22Rv1 (cell line): ENCODE results near the gene DNMT3A.

ENCODE experiments used
- H3K27ac ChIP-seq: fragments of 450-650 bp; 2 replicates; pipeline ENCODE4 v1.5.1; 2017
- ZFX ChIP-seq: fragments of 450-650 bp; IDR thresholded peaks from 2 replicates; pipeline ENCODE4 v1.6.1; 2017; ENCODE audit warnings: antibody characterized with exemption, borderline replicate concordance
- TF ChIP-seq, protein P1 (sequence below): fragments of 450-650 bp; IDR thresholded peaks from 2 replicates; pipeline ENCODE4 v1.5.1; 2017; ENCODE audit warnings: mild to moderate bottlenecking

The DNMT3A gene

DNA sequence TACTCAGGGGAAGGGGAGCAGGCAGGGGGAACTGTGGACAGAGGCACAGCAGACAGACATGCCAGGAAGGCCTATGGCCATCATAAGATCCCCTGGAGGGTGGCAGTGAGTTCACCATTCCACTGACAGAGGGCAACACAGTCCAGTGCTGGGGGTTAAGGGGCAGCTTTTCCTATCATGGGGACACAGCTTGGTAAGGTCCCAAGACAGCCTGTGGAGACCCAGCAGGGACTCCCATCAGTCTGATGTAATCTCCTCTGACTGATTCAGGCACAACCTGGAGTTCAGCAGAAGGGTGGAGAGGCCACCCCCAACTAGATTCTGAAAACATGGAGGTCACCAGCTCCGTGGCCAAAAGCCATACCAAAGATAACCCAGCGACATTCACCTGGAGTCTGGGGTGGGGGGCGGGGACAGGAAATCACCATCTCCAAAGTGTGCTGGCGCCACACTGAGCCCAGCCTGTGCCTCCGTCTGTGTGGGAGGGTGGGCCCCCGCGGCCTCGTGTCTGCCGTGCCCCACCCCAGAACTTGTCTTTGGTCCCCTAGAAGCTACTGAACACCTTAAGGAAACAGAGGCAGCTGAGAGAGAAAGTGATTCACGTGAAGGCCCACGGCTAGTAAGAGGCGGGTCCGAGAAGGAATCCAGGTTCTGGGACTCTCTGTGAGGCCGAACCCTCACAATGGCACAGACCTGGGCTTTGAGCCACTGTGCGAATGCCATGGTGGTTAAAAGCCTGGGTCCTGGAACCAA, 28.6 kb downstream of the DNMT3A start:
- no peak overlapping the region for H3K27ac ChIP-seq
- TF ChIP-seq ZFX, result no peak
- TF ChIP-seq, protein P1, sequence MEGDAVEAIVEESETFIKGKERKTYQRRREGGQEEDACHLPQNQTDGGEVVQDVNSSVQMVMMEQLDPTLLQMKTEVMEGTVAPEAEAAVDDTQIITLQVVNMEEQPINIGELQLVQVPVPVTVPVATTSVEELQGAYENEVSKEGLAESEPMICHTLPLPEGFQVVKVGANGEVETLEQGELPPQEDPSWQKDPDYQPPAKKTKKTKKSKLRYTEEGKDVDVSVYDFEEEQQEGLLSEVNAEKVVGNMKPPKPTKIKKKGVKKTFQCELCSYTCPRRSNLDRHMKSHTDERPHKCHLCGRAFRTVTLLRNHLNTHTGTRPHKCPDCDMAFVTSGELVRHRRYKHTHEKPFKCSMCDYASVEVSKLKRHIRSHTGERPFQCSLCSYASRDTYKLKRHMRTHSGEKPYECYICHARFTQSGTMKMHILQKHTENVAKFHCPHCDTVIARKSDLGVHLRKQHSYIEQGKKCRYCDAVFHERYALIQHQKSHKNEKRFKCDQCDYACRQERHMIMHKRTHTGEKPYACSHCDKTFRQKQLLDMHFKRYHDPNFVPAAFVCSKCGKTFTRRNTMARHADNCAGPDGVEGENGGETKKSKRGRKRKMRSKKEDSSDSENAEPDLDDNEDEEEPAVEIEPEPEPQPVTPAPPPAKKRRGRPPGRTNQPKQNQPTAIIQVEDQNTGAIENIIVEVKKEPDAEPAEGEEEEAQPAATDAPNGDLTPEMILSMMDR, result no peak

DNA sequence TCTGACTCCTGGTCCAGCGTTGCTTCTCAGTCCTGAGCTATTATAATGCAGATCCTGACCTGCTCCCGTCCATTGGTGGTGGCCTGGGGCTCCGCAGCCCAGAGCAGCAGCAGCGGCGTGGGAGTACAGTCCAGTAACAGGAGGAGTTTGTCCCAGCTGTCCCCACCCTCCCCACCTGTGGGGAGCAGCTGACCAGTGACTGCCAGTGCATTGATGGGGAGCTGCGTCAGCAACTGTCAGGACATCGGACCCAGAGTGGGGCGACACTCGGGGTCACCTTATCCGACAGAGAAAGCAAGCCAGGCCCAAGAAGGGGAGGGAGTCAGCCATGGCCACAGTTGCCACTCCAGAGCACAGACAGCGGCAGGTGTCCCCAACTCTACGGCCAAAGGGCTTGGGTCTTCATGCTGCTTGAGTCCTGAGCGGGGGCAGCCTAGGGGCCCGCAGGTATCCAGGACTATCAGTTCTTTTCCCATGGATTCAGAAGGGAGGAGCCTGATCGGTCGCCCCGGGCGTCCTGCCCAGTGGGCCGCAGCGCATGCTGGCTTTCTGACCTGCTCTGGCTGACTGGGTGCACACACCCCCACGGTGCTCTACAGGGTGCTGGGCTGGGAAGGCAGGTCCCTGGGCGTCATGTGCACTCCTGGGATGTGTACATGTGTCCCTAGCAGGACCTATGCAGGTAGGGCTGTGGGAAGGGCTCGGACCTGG, 29.7 kb downstream of the DNMT3A start:
- TF ChIP-seq ZFX, result no peak
- TF ChIP-seq, protein P1, result no peak
- peak overlapping the region; percentile 72 for H3K27ac ChIP-seq

DNA sequence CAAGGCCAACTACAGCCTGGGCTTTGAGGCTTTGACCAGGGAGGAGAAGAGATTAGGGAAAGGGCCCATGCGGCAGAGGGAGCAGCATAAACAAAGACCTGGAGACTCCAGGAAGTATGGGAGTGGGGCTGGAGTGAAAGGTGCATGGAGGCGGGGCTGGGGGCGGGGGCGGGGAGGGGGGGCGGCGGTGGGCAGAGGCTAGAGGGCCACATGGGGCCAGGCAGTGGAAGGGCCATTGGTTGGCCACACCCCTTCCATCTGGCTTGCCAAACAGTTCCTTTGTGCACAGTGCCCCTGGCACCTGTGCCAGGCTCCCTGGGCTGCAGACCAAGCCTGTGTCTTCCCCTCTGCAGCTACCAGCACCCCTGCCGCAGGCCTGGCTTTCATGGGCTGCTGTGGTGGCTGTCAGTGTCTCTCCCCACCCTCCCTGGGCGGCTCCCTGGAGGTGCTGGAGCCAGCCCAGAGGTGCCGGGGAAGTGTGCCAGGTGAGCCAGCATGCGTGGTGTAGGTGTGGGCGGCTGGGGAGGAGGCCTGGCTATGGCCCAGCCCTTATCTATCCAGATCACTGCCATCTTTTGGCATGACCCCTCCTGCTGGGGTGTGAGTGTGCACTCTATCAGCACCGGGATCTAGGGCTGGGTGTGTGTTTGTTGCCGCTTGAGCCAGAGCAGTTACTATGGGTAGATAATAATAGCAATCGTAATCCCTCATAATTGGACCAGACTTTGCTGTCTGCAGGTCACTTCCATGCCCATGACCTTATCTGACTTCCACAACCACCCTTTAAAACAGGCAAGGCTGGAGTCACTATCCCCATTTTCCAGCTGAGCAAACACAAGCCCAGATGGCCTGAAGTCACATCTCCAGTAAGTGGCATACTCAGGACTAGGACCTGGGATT, 30.5 kb downstream of the DNMT3A start:
- TF ChIP-seq, protein P1, result no peak
- TF ChIP-seq ZFX, result no peak
- peak overlapping the region; percentile 72 for H3K27ac ChIP-seq

DNA sequence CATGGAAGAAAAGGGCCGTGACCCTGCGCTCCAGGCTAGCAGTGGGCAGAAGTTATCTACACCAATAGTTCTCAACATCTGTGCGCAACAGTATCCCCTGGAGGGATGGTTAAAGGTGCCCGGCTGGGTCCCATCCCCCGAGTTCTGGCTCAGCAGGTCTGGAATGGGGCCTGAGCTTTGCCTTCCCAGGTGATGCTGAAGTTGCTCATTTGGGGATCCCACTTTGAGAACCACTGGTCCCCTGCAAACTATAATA, 31.1 kb downstream of the DNMT3A start:
- TF ChIP-seq, protein P1, result no peak
- TF ChIP-seq ZFX, result no peak
- H3K27ac ChIP-seq, result peak overlapping the region; percentile 72

DNA sequence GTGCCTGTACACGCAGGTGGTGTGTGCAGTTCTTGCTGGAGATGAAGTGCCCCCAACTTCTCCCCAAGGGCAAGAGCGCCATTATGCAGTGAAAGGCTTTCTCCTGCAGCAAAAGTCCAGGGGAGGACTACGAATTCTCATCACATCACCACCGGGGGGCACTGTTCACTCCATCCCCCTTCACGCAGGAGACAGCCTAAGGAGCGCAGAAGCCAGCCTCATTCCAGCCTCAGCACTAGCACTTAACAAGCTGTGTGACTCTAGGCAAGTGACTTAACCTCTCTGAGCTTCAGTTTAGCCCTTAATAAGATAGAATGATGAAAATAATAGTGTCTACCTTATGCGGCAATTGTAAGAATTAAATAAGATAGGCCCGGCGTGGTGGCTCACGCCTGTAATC, 32.3 kb downstream of the DNMT3A start:
- no peak overlapping the region for H3K27ac ChIP-seq
- no peak for TF ChIP-seq ZFX
- TF ChIP-seq, protein P1, result peak; percentile 65

DNA sequence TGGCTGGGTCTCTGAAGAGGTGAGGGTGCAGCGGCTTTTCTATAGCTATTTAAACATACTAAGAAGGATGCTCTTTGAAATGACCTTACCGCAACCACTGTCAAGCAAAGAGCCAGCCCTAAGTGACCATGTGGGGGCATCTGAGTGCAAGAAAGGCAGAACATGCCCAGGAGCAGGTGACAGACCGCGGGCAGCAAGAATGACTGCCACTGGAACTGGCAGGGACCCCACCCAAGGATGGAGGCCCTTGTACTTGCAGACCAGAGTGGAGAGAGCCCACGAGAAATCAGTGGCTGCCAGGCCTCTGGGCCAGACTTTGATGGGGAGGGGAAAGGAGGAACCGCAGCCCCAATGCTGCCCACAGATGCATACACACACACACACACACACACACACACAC, 33.1 kb downstream of the DNMT3A start:
- TF ChIP-seq ZFX, result no peak
- TF ChIP-seq, protein P1, result no peak
- no peak overlapping the region for H3K27ac ChIP-seq
